Activated naive CD4-positive, alpha-beta T cell treated with Interleukin-2 at 50 U/mL for 16 hours (primary cell): ENCODE data around the gene ECE1.
A peak's percentile ranks its signal among the peaks of the same experiment; 100 is the strongest.

Source experiments
- DNase-seq: peaks from one replicate; pipeline ENCODE4 v3.0.0-alpha.2; 2020

Gene ECE1

GRCh38 chr1:21307663-21308305 lies 17.5 kb upstream of the ECE1 start:
- DNase-seq: no peak

GRCh38 chr1:21307210-21307609 lies 16.9 kb upstream of the ECE1 start:
- DNase-seq: no peak

- no peak for DNase-seq
Observed at GRCh38 chr1:21305900-21306189, 15.6 kb upstream of the ECE1 start.

GRCh38 chr1:21305155-21305899 lies 15.1 kb upstream of the ECE1 start:
- no peak for DNase-seq

GRCh38 chr1:21304488-21304887 lies 14.2 kb upstream of the ECE1 start:
- no peak for DNase-seq

GRCh38 chr1:21302747-21303715 lies 12.8 kb upstream of the ECE1 start:
- DNase-seq: no peak

- DNase-seq: no peak
Observed at GRCh38 chr1:21301794-21302440, 11.7 kb upstream of the ECE1 start.

GRCh38 chr1:21300774-21301173 lies 10.5 kb upstream of the ECE1 start:
- no peak for DNase-seq

- no peak for DNase-seq
Observed at GRCh38 chr1:21299780-21300395, 9.6 kb upstream of the ECE1 start.

- peak; percentile 25 for DNase-seq
Observed at GRCh38 chr1:21298981-21299391, 8.7 kb upstream of the ECE1 start.

GRCh38 chr1:21297975-21298374 lies 7.7 kb upstream of the ECE1 start:
- no peak for DNase-seq

- no peak for DNase-seq
Observed at GRCh38 chr1:21296509-21297354, 6.5 kb upstream of the ECE1 start.

GRCh38 chr1:21295545-21295944 lies 5.3 kb upstream of the ECE1 start:
- no peak for DNase-seq

- peak; percentile 65 for DNase-seq
Observed at GRCh38 chr1:21295002-21295401, 4.7 kb upstream of the ECE1 start.

- DNase-seq: peak; percentile 89
Observed at GRCh38 chr1:21294266-21294989, 4.2 kb upstream of the ECE1 start.

- peak; percentile 82 for DNase-seq
Observed at GRCh38 chr1:21293537-21294265, 3.4 kb upstream of the ECE1 start.

GRCh38 chr1:21292984-21293536 lies 2.8 kb upstream of the ECE1 start:
- DNase-seq: peak; percentile 67

GRCh38 chr1:21292503-21292983 lies 2.3 kb upstream of the ECE1 start:
- DNase-seq: no peak

- DNase-seq: no peak
Observed at GRCh38 chr1:21291964-21292363, 1.7 kb upstream of the ECE1 start.

GRCh38 chr1:21291184-21291583 lies 921 bp upstream of the ECE1 start:
- DNase-seq: no peak
